AG09309 (cell line): ENCODE measurements around the gene PSMC1.
A peak's percentile ranks its signal among the peaks of the same experiment; 100 is the strongest.
"Not testable (repeated sequence)": the region's sequence is repeated elsewhere in the genome, so short reads cannot be mapped to it uniquely, and the experiment has no call there.

Experiments used
- DNase-seq: peaks from one replicate; pipeline ENCODE4 v3.0.0-alpha.2; 2010; ENCODE audit warnings: low read depth
- H3K4me3 ChIP-seq: 2 replicates; pipeline ENCODE4 v1.5.1; 2011; ENCODE audit warnings: mild to moderate bottlenecking, low read depth, low read length, moderate library complexity; ENCODE audit not compliant: control insufficient read depth
- TF ChIP-seq, protein P1 (sequence below): IDR thresholded peaks from 2 replicates; pipeline ENCODE4 v1.5.1; 2011; ENCODE audit warnings: mild to moderate bottlenecking, low read depth, low read length, inconsistent platforms; ENCODE audit not compliant: insufficient read depth, control insufficient read depth; ENCODE audit errors: missing control alignments

PSMC1 gene

DNA sequence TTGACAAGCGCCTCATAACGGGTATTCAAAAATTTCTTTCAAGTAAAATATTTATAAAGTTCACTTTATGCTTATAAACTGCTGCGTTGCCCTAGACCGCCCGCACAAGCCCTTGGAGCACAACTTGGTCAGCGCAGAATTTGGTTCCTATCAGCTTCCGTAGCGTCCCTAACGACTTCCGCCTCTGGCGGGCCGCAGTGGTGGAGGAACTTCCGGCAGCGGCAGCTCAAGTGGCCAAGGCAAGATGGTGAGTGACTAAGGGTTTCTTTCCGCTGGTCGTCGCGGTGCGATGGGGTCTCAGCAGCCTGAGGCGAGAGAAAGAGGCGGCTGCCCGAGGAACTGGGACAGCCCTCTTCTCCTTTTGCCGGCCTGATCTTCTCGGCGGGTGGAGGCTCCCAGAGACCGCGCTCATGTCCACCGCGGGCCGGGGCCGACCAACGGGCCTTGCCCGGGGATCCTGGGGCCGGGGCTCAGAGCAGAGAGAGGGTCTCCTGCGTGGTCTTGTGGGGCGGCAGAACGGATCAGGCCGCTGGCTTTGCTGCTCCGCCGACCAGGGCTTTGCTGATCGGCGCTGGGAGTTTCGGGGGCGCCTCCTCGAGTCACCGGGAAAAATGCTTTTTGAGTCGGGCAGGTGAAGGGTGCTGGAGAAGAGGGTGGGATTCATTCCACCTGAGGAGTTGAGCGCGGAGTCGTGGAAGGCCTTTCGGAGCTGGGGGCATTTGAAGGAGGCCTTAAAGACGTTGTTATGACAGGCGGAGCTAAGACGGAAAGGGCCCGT is at the start of gene PSMC1:
Gene PSMC1 (plus strand): TSS at position 200 of the 778 bp plus-strand sequence. CDS start 45 bp downstream, at position 245.
- TF ChIP-seq, protein P1, sequence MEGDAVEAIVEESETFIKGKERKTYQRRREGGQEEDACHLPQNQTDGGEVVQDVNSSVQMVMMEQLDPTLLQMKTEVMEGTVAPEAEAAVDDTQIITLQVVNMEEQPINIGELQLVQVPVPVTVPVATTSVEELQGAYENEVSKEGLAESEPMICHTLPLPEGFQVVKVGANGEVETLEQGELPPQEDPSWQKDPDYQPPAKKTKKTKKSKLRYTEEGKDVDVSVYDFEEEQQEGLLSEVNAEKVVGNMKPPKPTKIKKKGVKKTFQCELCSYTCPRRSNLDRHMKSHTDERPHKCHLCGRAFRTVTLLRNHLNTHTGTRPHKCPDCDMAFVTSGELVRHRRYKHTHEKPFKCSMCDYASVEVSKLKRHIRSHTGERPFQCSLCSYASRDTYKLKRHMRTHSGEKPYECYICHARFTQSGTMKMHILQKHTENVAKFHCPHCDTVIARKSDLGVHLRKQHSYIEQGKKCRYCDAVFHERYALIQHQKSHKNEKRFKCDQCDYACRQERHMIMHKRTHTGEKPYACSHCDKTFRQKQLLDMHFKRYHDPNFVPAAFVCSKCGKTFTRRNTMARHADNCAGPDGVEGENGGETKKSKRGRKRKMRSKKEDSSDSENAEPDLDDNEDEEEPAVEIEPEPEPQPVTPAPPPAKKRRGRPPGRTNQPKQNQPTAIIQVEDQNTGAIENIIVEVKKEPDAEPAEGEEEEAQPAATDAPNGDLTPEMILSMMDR, result no peak
- peak within 1 kb of the TSS; percentile 97 for H3K4me3 ChIP-seq
- DNase-seq, result peak; percentile 85

DNA sequence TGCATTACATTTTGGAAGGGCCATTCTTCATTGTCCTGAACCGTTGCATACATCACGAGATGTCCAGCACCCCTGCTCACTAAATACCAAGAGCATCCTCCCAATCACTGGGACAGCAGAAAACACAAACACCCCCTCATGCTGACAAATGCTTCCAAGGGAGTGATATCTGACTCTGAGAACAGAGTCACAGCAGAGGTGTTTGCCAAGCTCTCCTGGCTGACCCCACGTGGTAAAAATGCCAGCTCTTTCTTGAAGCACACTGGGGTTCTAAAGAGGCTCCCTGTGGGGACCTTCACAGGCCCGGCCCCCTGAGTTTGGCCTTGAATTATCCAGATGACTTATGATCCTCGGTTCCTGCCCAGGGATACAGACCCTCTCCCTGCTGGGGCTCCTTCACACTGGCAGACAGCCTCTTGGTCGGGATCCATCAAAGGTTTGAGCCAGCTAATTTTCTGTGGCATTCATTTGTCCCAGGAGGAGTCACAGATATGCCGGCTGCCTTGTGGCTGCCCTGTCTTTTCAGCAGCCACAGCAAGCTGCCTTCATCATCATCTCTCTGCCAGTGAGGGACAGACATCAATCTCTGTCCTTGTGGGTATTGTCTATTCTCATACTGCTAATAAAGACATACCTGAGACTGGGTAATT is 43.1 kb upstream of the PSMC1 start:
- TF ChIP-seq, protein P1, result no peak
- no peak for DNase-seq
- H3K4me3 ChIP-seq, result no peak overlapping the region

DNA sequence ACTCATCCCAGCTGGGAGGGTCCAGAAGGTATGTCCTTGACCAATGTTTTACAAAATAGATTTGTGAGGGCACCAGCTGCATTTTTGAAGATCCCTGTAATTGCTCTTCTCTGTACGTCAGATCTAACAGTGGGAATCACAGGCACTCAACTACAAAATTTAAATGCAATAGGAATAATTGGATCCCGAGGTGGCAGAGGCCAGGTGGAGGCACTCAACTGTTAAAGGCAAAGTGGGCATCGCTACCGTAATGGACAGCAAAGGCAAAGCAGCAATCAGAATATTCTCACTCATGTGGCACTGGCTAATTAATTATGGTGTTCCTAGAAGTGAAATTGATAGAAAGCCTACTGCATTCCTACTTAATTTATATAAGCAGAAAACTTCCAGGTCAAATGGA is 27.9 kb upstream of the PSMC1 start:
- no peak overlapping the region for H3K4me3 ChIP-seq
- TF ChIP-seq, protein P1, result no peak
- DNase-seq, result no peak

DNA sequence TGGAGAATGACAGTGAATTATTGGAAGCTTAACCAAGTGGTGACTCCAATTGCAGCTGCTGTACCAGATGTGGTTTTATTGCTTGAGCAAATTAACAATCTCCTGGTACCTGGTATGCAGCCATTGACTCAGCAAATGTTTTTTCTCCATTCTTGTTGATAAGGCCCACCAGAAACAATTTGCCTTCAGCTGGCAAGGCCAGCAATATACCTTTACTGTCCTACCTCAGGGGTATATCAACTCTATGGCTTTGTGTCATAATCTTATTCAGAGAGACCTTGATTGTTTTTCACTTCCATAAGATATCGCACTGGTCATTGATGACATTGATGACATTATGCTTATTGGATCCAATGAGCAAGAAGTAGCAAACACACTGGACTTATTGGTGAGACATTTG is 26.4 kb upstream of the PSMC1 start:
- H3K4me3 ChIP-seq, DNase-seq: not testable (repeated sequence)

DNA sequence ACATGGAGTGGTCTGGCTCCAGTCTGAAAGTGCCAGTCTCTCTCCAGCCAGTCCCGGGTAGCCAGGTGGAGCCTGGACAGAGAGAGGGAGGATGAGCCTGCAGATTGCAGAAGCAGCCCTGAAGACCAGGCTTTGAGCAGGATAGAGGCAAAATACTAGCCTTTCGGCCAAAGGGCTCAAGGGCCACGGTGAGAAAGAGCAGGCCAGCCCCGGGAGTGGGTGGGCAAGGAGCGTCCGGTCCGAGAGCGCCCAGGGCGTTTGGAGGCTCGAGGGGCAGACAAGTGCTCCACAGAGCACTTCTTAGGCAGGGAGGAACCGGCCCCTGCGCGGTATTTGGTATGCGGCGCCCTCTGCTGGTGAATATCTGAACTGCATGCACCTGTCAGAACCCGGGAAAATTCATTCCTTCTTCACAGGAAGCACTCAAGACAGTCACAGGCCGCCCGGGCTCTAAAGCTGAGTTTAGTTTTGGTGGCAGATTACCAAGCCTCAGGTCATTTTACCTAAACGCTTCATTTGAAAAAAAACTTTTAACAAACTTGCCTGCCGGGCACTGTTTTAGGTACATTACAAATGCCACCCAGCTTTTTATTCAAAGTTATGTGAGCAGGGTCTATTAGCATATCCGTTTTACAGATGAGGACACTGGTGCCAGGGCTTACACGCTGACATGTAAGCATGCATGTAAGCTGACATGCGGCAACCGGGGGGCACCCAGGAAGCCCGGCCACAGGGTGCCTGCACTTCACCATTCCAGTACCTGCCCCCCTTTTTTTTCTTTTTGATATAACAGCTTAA is 21.0 kb upstream of the PSMC1 start:
- TF ChIP-seq, protein P1, result peak; percentile 89
- no peak overlapping the region for H3K4me3 ChIP-seq

DNA sequence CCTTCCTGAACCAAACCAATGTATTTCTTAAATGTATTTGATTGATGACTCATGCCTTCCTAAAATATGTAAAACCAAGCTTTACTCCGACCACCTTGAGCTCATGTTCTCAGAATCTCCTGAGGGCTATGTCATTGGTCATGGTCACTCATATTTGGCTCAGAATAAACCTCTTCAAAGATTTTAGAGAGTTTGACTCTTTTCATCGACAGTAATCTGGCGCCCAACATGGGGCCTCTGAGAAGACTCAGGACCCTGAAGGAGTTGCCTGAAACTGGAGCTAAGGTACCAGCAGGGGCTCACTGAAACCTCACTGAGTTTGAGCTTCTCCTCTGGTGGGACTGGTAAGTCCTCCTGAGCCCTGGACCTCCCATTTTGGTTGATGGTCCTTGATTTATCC is 17.2 kb upstream of the PSMC1 start:
- DNase-seq, result no peak
- TF ChIP-seq, protein P1, result no peak
- no peak overlapping the region for H3K4me3 ChIP-seq

More for the DNA sequence above, 21.0 kb upstream of the PSMC1 start:
- DNase-seq, result no peak
